Heart left ventricle (tissue), 16 donors: ENCODE results near the gene SNRPA. TPM values are rescaled to one million over a fixed set of nuclear protein-coding genes. Genes with fewer than 3 reads are reported as not detected.

Source experiments
- ATAC-seq, 4 donors: fragments of 200-7000 bp; cut with Tn5 transposase; one replicate each; pipeline ENCODE4 v1.9.1; 2020 to 2022; ENCODE audit warnings: moderate library complexity in 4 of 4, mild to moderate bottlenecking in 3 of 4, moderate number of reproducible peaks in 1 of 4
- DNase-seq, 5 donors: peaks; one replicate each; pipeline ENCODE4 v3.0.0-alpha.2; 2020
- H3K27ac ChIP-seq, 12 donors: fragments of 200-600 bp; sonication (generic) in 4 of 12; one replicate each; pipeline versions ENCODE4 v1.5.0 to v1.8.0; 2016 to 2022; ENCODE audit warnings: mild to moderate bottlenecking in 2 of 12
- H3K27me3 ChIP-seq, 9 donors: fragments of 200-600 bp; sonication (generic) in 2 of 9; one replicate each; pipeline versions ENCODE4 v1.5.1 to v1.8.0; 2016 to 2022; ENCODE audit warnings: mild to moderate bottlenecking in 3 of 9
- H3K36me3 ChIP-seq, 9 donors: fragments of 200-600 bp; sonication (generic) in 2 of 9; one replicate each; pipeline versions ENCODE4 v1.5.0 to v1.8.0; 2018 to 2022; ENCODE audit warnings: mild to moderate bottlenecking in 2 of 9
- H3K4me1 ChIP-seq, 12 donors: fragments of 200-600 bp; sonication (generic) in 4 of 12; one replicate each; pipeline versions ENCODE4 v1.5.0 to v1.8.0; 2016 to 2022; ENCODE audit warnings: mild to moderate bottlenecking in 3 of 12
- H3K4me3 ChIP-seq, 12 donors: fragments of 200-600 bp; sonication (generic) in 4 of 12; one replicate each; pipeline versions ENCODE4 v1.5.0 to v1.8.0; 2017 to 2022; ENCODE audit warnings: mild to moderate bottlenecking in 9 of 12, moderate library complexity in 4 of 12
- H3K9me3 ChIP-seq, 12 donors: fragments of 200-600 bp; sonication (generic) in 4 of 12; one replicate each; pipeline versions ENCODE4 v1.5.0 to v1.8.0; 2016 to 2022; ENCODE audit warnings: mild to moderate bottlenecking in 1 of 12
- POLR2A ChIP-seq, 2 donors: fragments of 450-650 bp; IDR thresholded peaks; one replicate each; pipeline ENCODE4 v1.6.1; 2017; ENCODE audit warnings: antibody characterized with exemption in 2 of 2, mild to moderate bottlenecking in 2 of 2, moderate library complexity in 2 of 2
- WGBS, 4 donors: extraction: QIAGEN DNeasy Blood & Tissue Kit in 2 of 4; methylation state at CpG; one replicate each; pipeline versions ENCODE4 v1.1.5 to v1.1.7; 2013 to 2018; 5-methylcytosine and 5-hydroxymethylcytosine counted together
- intact Hi-C, 10 donors: fragments of 100-400 bp; cut with DNase I; formaldehyde crosslinking; loops; one replicate each; pipeline versions ENCODE4 v1.11.1 to v1.14.2; 2022
- polyA plus RNA-seq, 2 donors: library from polyadenylated mRNA; stranded (reverse); fragments of 200-250 nt; gene quantifications; one replicate each; pipeline ENCODE4 v1.2.3, GENCODE V29; 2013
- total RNA-seq, 9 donors: library from RNA; depleted of rRNA in 2 of 9; stranded (reverse); fragments of >200 nt in 2 of 9; fragmentation: NEBNext Ultra II Directional in 3 of 9; extraction: Animal tissue kit (Norgen Biotek cat#: 25700) in 3 of 9; gene quantifications; one replicate each; pipeline versions ENCODE4 v1.1.0 to v1.2.4, GENCODE V29; 2016 to 2023
- TF ChIP-seq, protein P1 (sequence below), 12 donors: fragments of 200-600 bp; sonication (generic) in 4 of 12; IDR thresholded peaks; one replicate each; pipeline versions ENCODE4 v1.5.0 to v1.8.0; 2018 to 2022; ENCODE audit warnings: antibody characterized with exemption in 12 of 12, mild to moderate bottlenecking in 5 of 12
- donor health status: ischemic (EF 13 %, LVEDD 7.1; RV severe dilation, severe dysfunction).
- donor health status: healthy with polysubstance abuse.
- donor health status: DM: no; HTN: yes; CAD: no.
- donor health status: DM: no; HTN: no; CAD: no.
- donor health status: ischemic (EF 25% LVEDD 6.9; RV normal size, moderate dysfunction).
- donor health status: ischemic (EF 25% LVEDD 5.7; RV mildly dilated, moderate dysfunction).
- donor health status: healthy.
- donor health status: DM: yes; HTN: yes; CAD: no.
- donor health status: ischemic (EF 35%, LVEDD 5.7; RV mildly dilated, moderate dysfunction).
- donor health status: nonischemic (EF 11% LVEDD 7.7; RV severe dilation, severe dysfunction).
- donor health status: DM: yes; HTN: yes; CAD: no.
- donor health status: PGD.
- donor health status: ischemic (EF 29% LVEDD 5.4; RV normal size, mild dysfunction).
- donor health status: nonischemic (EF 23%, LVEDD 6.1; RV moderate dilation, normal function).

The SNRPA gene
- total and polyA plus RNA-seq, 11 donors, result 22.5 to 50.2 (median 31.6) TPM

DNA sequence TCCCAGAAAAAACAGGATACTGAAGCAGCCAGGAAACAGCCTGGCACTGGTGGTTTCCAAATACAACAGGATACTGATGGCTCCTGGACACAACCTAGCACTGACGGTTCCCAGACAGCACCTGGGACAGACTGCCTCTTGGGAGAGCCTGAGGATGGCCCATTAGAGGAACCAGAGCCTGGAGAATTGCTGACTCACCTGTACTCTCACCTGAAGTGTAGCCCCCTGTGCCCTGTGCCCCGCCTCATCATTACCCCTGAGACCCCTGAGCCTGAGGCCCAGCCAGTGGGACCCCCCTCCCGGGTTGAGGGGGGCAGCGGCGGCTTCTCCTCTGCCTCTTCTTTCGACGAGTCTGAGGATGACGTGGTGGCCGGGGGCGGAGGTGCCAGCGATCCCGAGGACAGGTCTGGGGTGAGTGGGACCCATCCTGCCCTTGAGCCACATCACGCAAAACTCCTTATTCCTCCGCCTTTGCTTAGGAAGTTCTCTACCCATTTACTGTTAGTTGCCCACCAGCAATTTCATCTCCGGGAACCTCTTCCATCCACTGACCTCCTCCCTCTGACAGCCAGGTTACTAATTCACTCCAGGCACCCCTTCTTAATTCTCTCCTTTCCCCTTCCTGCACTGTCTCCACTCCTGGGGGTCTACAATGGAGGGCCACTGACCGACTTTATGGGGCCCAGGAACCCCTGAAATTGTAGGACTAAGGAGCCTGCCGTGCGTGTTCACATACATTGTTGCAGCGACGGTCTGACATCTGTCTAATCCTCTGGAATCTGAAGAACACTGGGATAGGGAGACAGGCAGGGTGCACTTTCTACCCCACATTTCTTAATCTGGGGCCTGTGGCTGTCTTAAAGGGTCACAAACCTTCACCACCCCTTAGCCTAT lies 32.9 kb upstream of the SNRPA start:
- peak in 1 of 5 donors; percentile 46 for DNase-seq
- Histone ChIP-seq H3K36me3 (peaks cover 0 to 11% (median 1%) of the 10 kb centered on the region in 9 donors), H3K9me3 (no peaks in the 10 kb centered on the region), H3K27ac (peak overlapping the region; percentile 95 to 99 (median 97)), H3K27me3 (no peaks in the 10 kb centered on the region), H3K4me3 (peak overlapping the region; percentile 65 to 98 (median 82)), H3K4me1 (peaks cover 9 to 83% (median 60%) of the 10 kb centered on the region in 12 donors)
- ATAC-seq, result no peak
- TF ChIP-seq POLR2A (IDR thresholded peaks at IDR 0.05), result no peak
- TF ChIP-seq, protein P1, sequence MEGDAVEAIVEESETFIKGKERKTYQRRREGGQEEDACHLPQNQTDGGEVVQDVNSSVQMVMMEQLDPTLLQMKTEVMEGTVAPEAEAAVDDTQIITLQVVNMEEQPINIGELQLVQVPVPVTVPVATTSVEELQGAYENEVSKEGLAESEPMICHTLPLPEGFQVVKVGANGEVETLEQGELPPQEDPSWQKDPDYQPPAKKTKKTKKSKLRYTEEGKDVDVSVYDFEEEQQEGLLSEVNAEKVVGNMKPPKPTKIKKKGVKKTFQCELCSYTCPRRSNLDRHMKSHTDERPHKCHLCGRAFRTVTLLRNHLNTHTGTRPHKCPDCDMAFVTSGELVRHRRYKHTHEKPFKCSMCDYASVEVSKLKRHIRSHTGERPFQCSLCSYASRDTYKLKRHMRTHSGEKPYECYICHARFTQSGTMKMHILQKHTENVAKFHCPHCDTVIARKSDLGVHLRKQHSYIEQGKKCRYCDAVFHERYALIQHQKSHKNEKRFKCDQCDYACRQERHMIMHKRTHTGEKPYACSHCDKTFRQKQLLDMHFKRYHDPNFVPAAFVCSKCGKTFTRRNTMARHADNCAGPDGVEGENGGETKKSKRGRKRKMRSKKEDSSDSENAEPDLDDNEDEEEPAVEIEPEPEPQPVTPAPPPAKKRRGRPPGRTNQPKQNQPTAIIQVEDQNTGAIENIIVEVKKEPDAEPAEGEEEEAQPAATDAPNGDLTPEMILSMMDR (IDR thresholded peaks at IDR 0.05), result no peak
- intact Hi-C loops, result loop anchor here in 6 of 10 donors (1.0 to 10.0 kb wide), 7 partner anchors 31 to 99 kb away; partner anchors contain the start of genes ACTMAP (in 2 of the 6) and SNRPA (in 2 of the 6)
- 18 to 36% (median 30%) methylated on average over 19 to 20 of the region's 20 CpGs for WGBS, 4 donors

DNA sequence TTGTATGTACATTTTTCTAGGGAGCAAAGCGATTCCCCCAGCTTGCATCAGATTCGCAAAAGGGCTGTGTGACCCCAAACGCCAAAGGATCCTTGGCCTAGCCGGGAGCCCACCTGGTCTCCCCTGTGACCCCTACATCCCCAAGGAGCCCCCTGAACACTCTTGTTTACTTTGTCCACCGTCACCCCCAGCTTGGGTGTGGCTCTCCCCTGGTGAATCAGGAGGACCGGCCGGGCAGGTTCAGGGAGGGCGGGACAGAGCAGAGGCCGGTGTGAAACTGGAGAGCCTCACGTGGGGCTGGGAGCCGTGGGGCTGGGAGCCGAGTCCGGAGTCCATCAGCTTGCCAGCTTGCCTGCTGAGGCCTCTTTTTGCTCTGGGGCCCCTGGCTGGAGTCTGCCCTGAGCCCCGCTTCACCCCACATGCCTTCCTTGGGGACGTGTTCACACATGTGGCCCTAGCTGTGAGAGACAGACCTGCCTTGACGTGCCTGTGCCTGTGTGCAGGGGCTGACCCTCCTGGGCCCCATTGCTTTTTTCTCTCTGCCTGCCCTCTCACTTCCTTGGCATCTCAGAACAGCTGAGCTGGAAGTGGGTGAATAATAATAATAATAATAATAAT lies 32.1 kb upstream of the SNRPA start:
- peaks cover 9 to 77% (median 59%) of the 10 kb centered on the region in 12 donors for H3K4me1 ChIP-seq
- TF ChIP-seq, protein P1 (IDR thresholded peaks at IDR 0.05), result no peak
- peak in 1 of 2 donors; percentile 22 for TF ChIP-seq POLR2A (IDR thresholded peaks at IDR 0.05)
- no peaks in the 10 kb centered on the region for H3K27me3 ChIP-seq
- ATAC-seq, result no peak
- peak overlapping the region; percentile 65 to 98 (median 82) for H3K4me3 ChIP-seq
- intact Hi-C loops, result loop anchor here in 5 of 10 donors (1.0 to 10.0 kb wide), 5 partner anchors 30 to 98 kb away; no protein-coding TSS in a partner anchor
- H3K36me3 ChIP-seq, result peaks cover 0 to 13% (median 5%) of the 10 kb centered on the region in 9 donors
- DNase-seq, result peak in 4 of 5 donors; percentile 40 to 74 (median 56)
- WGBS, 4 donors, result 5 to 12% (median 6%) methylated on average over 8 to 16 of the region's 16 CpGs
- H3K9me3 ChIP-seq, result no peaks in the 10 kb centered on the region
- peak overlapping the region; percentile 95 to 99 (median 97) for H3K27ac ChIP-seq

DNA sequence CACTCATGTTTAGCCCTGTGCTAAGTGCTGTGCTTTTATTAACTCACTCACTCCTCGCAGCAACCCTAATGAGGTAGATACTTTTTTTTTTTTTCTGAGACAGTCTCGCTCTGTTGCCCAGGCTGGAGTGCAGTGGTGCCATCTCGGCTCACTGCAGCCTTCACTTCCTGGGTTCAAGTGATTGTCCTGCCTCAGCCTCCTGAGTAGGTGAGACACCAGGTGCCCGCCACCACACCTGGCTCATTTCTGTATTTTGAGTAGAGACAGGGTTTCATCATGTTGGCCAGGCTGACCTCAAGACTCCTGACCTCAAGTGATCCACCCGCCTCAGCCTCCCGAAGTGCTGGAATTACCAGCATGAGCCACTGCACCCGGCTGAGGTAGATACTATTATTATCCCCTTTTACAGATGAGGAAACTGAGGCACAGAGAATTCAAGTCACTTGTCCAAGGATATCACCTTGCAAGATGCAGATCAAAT lies 31.5 kb upstream of the SNRPA start:
- H3K4me1 ChIP-seq, result peaks cover 6 to 76% (median 57%) of the 10 kb centered on the region in 12 donors
- H3K27me3 ChIP-seq, result no peaks in the 10 kb centered on the region
- peaks cover 0 to 18% (median 11%) of the 10 kb centered on the region in 9 donors for H3K36me3 ChIP-seq
- 49 to 62% (median 50%) methylated on average over 7 of the region's 7 CpGs for WGBS, 4 donors
- no peaks in the 10 kb centered on the region for H3K9me3 ChIP-seq
- TF ChIP-seq, protein P1 (IDR thresholded peaks at IDR 0.05), result no peak
- no peak for TF ChIP-seq POLR2A (IDR thresholded peaks at IDR 0.05)
- intact Hi-C loops, result loop anchor here in 5 of 10 donors (5.0 to 10.0 kb wide), 4 partner anchors 55 to 98 kb away; no protein-coding TSS in a partner anchor
- ATAC-seq (no peak), DNase-seq (no peak)
- peak overlapping the region; percentile 95 to 99 (median 97) for H3K27ac ChIP-seq
- peak overlapping the region; percentile 65 to 98 (median 82) for H3K4me3 ChIP-seq
